ENCODE data around the gene OMA1. TPM values are rescaled to one million over a fixed set of nuclear protein-coding genes. Genes with fewer than 3 reads are reported as not detected.

Gene OMA1
- total RNA-seq, 1 donor from 2014 or later: 21.6 TPM

GRCh38 chr1:58465176-58465575 lies 81.3 kb downstream of the OMA1 start:
- intact Hi-C loops (cut with micrococcal nuclease): no loop called here

GRCh38 chr1:58460469-58460868 lies 86.1 kb downstream of the OMA1 start:
- intact Hi-C loops (cut with micrococcal nuclease): no loop called here

GRCh38 chr1:58459911-58460310 lies 86.6 kb downstream of the OMA1 start:
- intact Hi-C loops (cut with micrococcal nuclease): no loop called here

- intact Hi-C loops (cut with micrococcal nuclease): no loop called here
Observed at GRCh38 chr1:58457023-58457635, 89.4 kb downstream of the OMA1 start.

- intact Hi-C loops (cut with micrococcal nuclease): no loop called here
Observed at GRCh38 chr1:58456470-58456869, 90.1 kb downstream of the OMA1 start.

- intact Hi-C loops (cut with micrococcal nuclease): no loop called here
Observed at GRCh38 chr1:58454807-58455206, 91.7 kb downstream of the OMA1 start.

GRCh38 chr1:58454385-58454784 lies 92.1 kb downstream of the OMA1 start:
- intact Hi-C loops (cut with micrococcal nuclease): no loop called here

GRCh38 chr1:58451560-58452191 lies 94.8 kb downstream of the OMA1 start:
- intact Hi-C loops (cut with micrococcal nuclease): no loop called here

GRCh38 chr1:58447886-58448285 lies 98.6 kb downstream of the OMA1 start:
- intact Hi-C loops (cut with micrococcal nuclease): no loop called here

- intact Hi-C loops (cut with micrococcal nuclease): no loop called here
Observed at GRCh38 chr1:58447042-58447441, 99.5 kb downstream of the OMA1 start.

- intact Hi-C loops (cut with micrococcal nuclease): no loop called here
Observed at GRCh38 chr1:58446368-58446767, 100.2 kb downstream of the OMA1 start.

- intact Hi-C loops (cut with micrococcal nuclease): no loop called here
Observed at GRCh38 chr1:58443986-58444868, 102.3 kb downstream of the OMA1 start.

- intact Hi-C loops (cut with micrococcal nuclease): no loop called here
Observed at GRCh38 chr1:58442114-58442513, 104.4 kb downstream of the OMA1 start.

- intact Hi-C loops (cut with micrococcal nuclease): no loop called here
Observed at GRCh38 chr1:58441699-58442098, 104.8 kb downstream of the OMA1 start.

- intact Hi-C loops (cut with micrococcal nuclease): no loop called here
Observed at GRCh38 chr1:58440696-58441095, 105.8 kb downstream of the OMA1 start.

- intact Hi-C loops (cut with micrococcal nuclease): no loop called here
Observed at GRCh38 chr1:58439946-58440345, 106.6 kb downstream of the OMA1 start.

GRCh38 chr1:58438468-58438867 lies 108.1 kb downstream of the OMA1 start:
- intact Hi-C loops (cut with micrococcal nuclease): no loop called here

- intact Hi-C loops (cut with micrococcal nuclease): no loop called here
Observed at GRCh38 chr1:58437623-58438022, 108.9 kb downstream of the OMA1 start.

GRCh38 chr1:58436615-58437297 lies 109.8 kb downstream of the OMA1 start:
- intact Hi-C loops (cut with micrococcal nuclease): no loop called here

GRCh38 chr1:58435376-58435775 lies 111.2 kb downstream of the OMA1 start:
- intact Hi-C loops (cut with micrococcal nuclease): no loop called here

- intact Hi-C loops (cut with micrococcal nuclease): no loop called here
Observed at GRCh38 chr1:58434607-58435006, 111.9 kb downstream of the OMA1 start.

- intact Hi-C loops (cut with micrococcal nuclease): no loop called here
Observed at GRCh38 chr1:58434181-58434580, 112.3 kb downstream of the OMA1 start.

All from T-helper 2 cell treated with Interferon-gamma antibody and Interleukin-4, amounts not matched to agents 100 ng/mL and 5 ng/mL, for 36 hours (primary cell).